Parathyroid adenoma (tissue), 2 donors: ENCODE results near the gene OPN1LW.

Source experiments
- H2AFZ ChIP-seq: fragments of 300-600 bp; sonication (generic); one replicate; pipeline ENCODE4 v1.7.0; 2017; ENCODE audit warnings: antibody characterized with exemption, mild to moderate bottlenecking
- H3K27ac ChIP-seq: fragments of 300-600 bp; sonication (generic); one replicate; pipeline ENCODE4 v1.7.0; 2017
- H3K27me3 ChIP-seq: fragments of 300-600 bp; sonication (generic); one replicate; pipeline ENCODE4 v1.7.0; 2017; ENCODE audit warnings: low read length; ENCODE audit not compliant: control insufficient read depth, insufficient read depth
- H3K36me3 ChIP-seq: fragments of 300-600 bp; sonication (generic); one replicate; pipeline ENCODE4 v1.7.0; 2017; ENCODE audit warnings: low read length; ENCODE audit not compliant: control insufficient read depth, insufficient read depth
- H3K4me1 ChIP-seq: fragments of 300-600 bp; sonication (generic); one replicate; pipeline ENCODE4 v1.7.0; 2017; ENCODE audit warnings: control low read depth
- H3K4me2 ChIP-seq: fragments of 300-600 bp; sonication (generic); one replicate; pipeline ENCODE4 v1.7.0; 2017; ENCODE audit warnings: low read length
- H3K4me3 ChIP-seq: fragments of 300-600 bp; sonication (generic); one replicate; pipeline ENCODE4 v1.7.0; 2017; ENCODE audit warnings: low read depth, low read length
- H3K79me2 ChIP-seq: fragments of 300-600 bp; sonication (generic); one replicate; pipeline ENCODE4 v1.7.0; 2017; ENCODE audit warnings: control low read depth
- H3K9ac ChIP-seq: fragments of 300-600 bp; sonication (generic); one replicate; pipeline ENCODE4 v1.7.0; 2017; ENCODE audit warnings: mild to moderate bottlenecking
- H3K9me3 ChIP-seq: fragments of 300-600 bp; sonication (generic); one replicate; pipeline ENCODE4 v1.7.0; 2017; ENCODE audit warnings: low read length; ENCODE audit not compliant: control insufficient read depth
- TF ChIP-seq, protein P1 (sequence below): fragments of 300-600 bp; sonication (generic); IDR thresholded peaks from one replicate; pipeline ENCODE4 v1.7.0; 2017; ENCODE audit warnings: antibody characterized with exemption, mild to moderate bottlenecking
- donor health status: primary hyperparathyroidism.

Gene OPN1LW

DNA sequence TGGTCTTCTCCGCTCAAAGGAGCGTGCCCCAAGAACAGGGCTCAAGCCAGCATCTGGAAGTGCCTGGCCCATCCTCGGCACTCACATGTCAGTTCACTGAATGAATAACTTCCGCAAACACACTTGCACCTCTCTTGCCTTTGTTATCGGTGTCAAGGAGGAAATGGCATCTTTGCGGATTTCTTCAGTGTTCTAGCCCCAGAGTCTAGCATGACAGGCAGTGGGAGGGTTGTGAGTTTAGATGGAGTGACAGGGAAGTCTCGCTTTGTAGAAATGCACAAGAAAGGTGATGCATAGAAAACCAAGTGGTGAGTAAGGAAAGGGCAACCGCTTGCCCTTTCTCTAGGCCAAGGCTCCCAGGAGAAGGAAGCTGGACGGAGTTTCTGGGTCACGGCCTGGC, 29.0 kb upstream of the OPN1LW start:
- Histone ChIP-seq H3K9ac (no peak overlapping the region), H3K27me3 (no peaks in the 10 kb centered on the region)

GRCh38 chrX:154115750-154116149, 28.3 kb upstream of the OPN1LW start:
- H3K4me3 ChIP-seq = no peak overlapping the region
- no peaks in the 10 kb centered on the region for H3K9me3 ChIP-seq
- H2AFZ ChIP-seq = no peak overlapping the region
- H3K4me2 ChIP-seq = no peak overlapping the region
- H3K4me1 ChIP-seq = no peaks in the 10 kb centered on the region
- H3K27ac ChIP-seq = no peak overlapping the region
- TF ChIP-seq, protein P1, sequence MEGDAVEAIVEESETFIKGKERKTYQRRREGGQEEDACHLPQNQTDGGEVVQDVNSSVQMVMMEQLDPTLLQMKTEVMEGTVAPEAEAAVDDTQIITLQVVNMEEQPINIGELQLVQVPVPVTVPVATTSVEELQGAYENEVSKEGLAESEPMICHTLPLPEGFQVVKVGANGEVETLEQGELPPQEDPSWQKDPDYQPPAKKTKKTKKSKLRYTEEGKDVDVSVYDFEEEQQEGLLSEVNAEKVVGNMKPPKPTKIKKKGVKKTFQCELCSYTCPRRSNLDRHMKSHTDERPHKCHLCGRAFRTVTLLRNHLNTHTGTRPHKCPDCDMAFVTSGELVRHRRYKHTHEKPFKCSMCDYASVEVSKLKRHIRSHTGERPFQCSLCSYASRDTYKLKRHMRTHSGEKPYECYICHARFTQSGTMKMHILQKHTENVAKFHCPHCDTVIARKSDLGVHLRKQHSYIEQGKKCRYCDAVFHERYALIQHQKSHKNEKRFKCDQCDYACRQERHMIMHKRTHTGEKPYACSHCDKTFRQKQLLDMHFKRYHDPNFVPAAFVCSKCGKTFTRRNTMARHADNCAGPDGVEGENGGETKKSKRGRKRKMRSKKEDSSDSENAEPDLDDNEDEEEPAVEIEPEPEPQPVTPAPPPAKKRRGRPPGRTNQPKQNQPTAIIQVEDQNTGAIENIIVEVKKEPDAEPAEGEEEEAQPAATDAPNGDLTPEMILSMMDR = no peak
- no peaks in the 10 kb centered on the region for H3K27me3 ChIP-seq
- no peaks in the 10 kb centered on the region for H3K36me3 ChIP-seq
- H3K79me2 ChIP-seq = no peaks in the 10 kb centered on the region
- no peak overlapping the region for H3K9ac ChIP-seq

More for the DNA sequence above, 29.0 kb upstream of the OPN1LW start:
- Histone ChIP-seq H3K4me2 (no peak overlapping the region), H3K36me3 (no peaks in the 10 kb centered on the region), H3K4me3 (no peak overlapping the region), H2AFZ (no peak overlapping the region), H3K27ac (no peak overlapping the region), H3K9me3 (no peaks in the 10 kb centered on the region), H3K79me2 (no peaks in the 10 kb centered on the region), H3K4me1 (no peaks in the 10 kb centered on the region)
- TF ChIP-seq, protein P1 = no peak

DNA sequence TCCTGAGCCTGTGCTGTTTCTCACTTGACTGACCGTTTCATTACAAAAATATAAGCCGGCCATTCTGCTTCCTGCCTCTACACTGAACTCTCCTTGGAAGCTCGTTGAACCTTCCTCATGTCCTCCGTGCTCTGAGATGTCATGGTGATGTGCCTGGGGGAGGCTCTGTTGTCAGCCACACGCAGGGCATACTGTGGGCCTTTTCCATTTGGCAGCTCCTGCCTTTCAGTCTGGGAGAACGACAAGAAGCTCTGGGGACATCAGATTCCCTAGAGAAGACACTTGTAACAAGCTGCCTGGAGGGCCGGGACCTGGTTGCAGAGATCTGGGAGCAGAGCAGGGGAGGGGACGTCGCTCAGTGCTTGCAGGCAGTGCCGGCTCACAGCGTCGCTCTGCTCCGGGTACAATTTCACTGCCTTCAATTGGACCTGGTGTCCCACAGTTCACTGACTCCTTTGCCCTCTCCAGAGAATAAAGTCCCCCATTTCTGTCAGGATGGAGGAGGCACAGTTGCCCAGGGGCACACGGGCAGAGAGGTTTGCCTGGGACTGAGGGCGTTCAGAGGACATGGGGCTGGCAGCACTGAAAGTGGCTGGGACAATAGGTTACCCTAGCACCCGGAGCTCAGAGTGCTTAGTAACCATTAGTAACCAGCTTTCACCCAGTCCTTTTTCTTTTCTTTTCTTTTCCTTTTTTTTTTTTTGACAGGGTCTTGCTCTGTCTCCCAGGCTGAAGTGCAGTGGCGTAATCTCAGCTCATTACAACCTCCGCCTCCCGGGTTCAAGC, 27.4 kb upstream of the OPN1LW start:
- H3K27ac ChIP-seq = no peak overlapping the region
- H3K9me3 ChIP-seq = no peaks in the 10 kb centered on the region
- no peaks in the 10 kb centered on the region for H3K36me3 ChIP-seq
- no peaks in the 10 kb centered on the region for H3K79me2 ChIP-seq
- no peak overlapping the region for H3K9ac ChIP-seq
- no peak overlapping the region for H3K4me3 ChIP-seq
- H3K4me2 ChIP-seq = no peak overlapping the region
- TF ChIP-seq, protein P1 = no peak
- H3K4me1 ChIP-seq = no peaks in the 10 kb centered on the region
- no peak overlapping the region for H2AFZ ChIP-seq
- no peaks in the 10 kb centered on the region for H3K27me3 ChIP-seq

- H3K36me3 ChIP-seq = no peaks in the 10 kb centered on the region
- H3K9ac ChIP-seq = no peak overlapping the region
- H2AFZ ChIP-seq = no peak overlapping the region
- H3K4me2 ChIP-seq = no peak overlapping the region
- H3K27me3 ChIP-seq = no peaks in the 10 kb centered on the region
- no peak overlapping the region for H3K27ac ChIP-seq
- TF ChIP-seq, protein P1 = no peak
- H3K4me1 ChIP-seq = no peaks in the 10 kb centered on the region
- H3K9me3 ChIP-seq = no peaks in the 10 kb centered on the region
- H3K4me3 ChIP-seq = no peak overlapping the region
- H3K79me2 ChIP-seq = no peaks in the 10 kb centered on the region
Observed at GRCh38 chrX:154117566-154117965, 26.5 kb upstream of the OPN1LW start.

- H3K27me3 ChIP-seq = no peaks in the 10 kb centered on the region
- no peaks in the 10 kb centered on the region for H3K79me2 ChIP-seq
- H2AFZ ChIP-seq = no peak overlapping the region
- no peak overlapping the region for H3K9ac ChIP-seq
- H3K4me3 ChIP-seq = no peak overlapping the region
- no peak overlapping the region for H3K4me2 ChIP-seq
- H3K4me1 ChIP-seq = no peaks in the 10 kb centered on the region
- H3K27ac ChIP-seq = no peak overlapping the region
- TF ChIP-seq, protein P1 = no peak
- H3K36me3 ChIP-seq = no peaks in the 10 kb centered on the region
- H3K9me3 ChIP-seq = no peaks in the 10 kb centered on the region
Observed at GRCh38 chrX:154120567-154120966, 23.5 kb upstream of the OPN1LW start.
